CD4-positive, alpha-beta memory T cell (primary cell): ENCODE data around the gene TKTL1. TPM values are rescaled to one million over a fixed set of nuclear protein-coding genes. Genes with fewer than 3 reads are reported as not detected.

Source experiments
- CTCF ChIA-PET: fragments of 350-600 bp; sonication (Branson Sonifier 250); formaldehyde crosslinking; loops from one replicate; lab custom pipeline; 2021; ENCODE audit warnings: inconsistent platforms; ENCODE audit not compliant: partially characterized antibody; lab: Charles Lee
- POLR2A ChIA-PET: fragments of 350-600 bp; sonication (Branson Sonifier 250); formaldehyde crosslinking; loops from one replicate; lab custom pipeline; 2021; ENCODE audit not compliant: partially characterized antibody; lab: Charles Lee
- DNase-seq, 5 donors: peaks; one replicate each; pipeline versions ENCODE4 v3.0.0 to v3.0.0-alpha.2; 2020 to 2022; ENCODE audit warnings: mixed read lengths in 1 of 5
- H3K27ac ChIP-seq: one replicate; pipeline ENCODE4 v1.7.0; 2013; ENCODE audit warnings: low read depth, low read length
- H3K27me3 ChIP-seq: 2 replicates; pipeline ENCODE4 v1.7.0; 2013; ENCODE audit warnings: mild to moderate bottlenecking, low read length, moderate library complexity; ENCODE audit not compliant: insufficient read depth
- H3K36me3 ChIP-seq: 2 replicates; pipeline ENCODE4 v1.7.0; 2013; ENCODE audit warnings: mild to moderate bottlenecking, low read length, moderate library complexity; ENCODE audit not compliant: insufficient read depth
- H3K4me1 ChIP-seq: 2 replicates; pipeline ENCODE4 v1.7.0; 2013; ENCODE audit warnings: mild to moderate bottlenecking, low read length, moderate library complexity; ENCODE audit not compliant: insufficient read depth
- H3K4me3 ChIP-seq, 2 donors: one replicate each; pipeline ENCODE4 v1.7.0; 2013; ENCODE audit warnings: low read length in 2 of 2, mild to moderate bottlenecking in 1 of 2
- H3K9me3 ChIP-seq, 2 donors: one replicate each; pipeline ENCODE4 v1.7.0; 2013; ENCODE audit warnings: low read length in 2 of 2, control low read depth in 1 of 2; ENCODE audit not compliant: control insufficient read depth in 1 of 2
- H3K27ac Mint-ChIP-seq, 7 donors: one replicate each; pipeline ENCODE4 v1.8.0; 2020 to 2021; ENCODE audit warnings: mixed read lengths in 7 of 7, mild to moderate bottlenecking in 6 of 7, inconsistent platforms in 3 of 7, moderate library complexity in 3 of 7
- H3K27me3 Mint-ChIP-seq, 2 donors: one replicate each; pipeline ENCODE4 v1.8.0; 2020 to 2021; ENCODE audit warnings: mixed read lengths in 2 of 2
- H3K36me3 Mint-ChIP-seq, 2 donors: one replicate each; pipeline ENCODE4 v1.8.0; 2020 to 2021; ENCODE audit warnings: mixed read lengths in 2 of 2, inconsistent platforms in 1 of 2, mild to moderate bottlenecking in 1 of 2
- H3K4me1 Mint-ChIP-seq, 4 donors: one replicate each; pipeline ENCODE4 v1.8.0; 2020 to 2021; ENCODE audit warnings: mixed read lengths in 4 of 4, mild to moderate bottlenecking in 1 of 4
- H3K4me3 Mint-ChIP-seq, 8 donors: one replicate each; pipeline ENCODE4 v1.8.0; 2020 to 2021; ENCODE audit warnings: mixed read lengths in 8 of 8, mild to moderate bottlenecking in 7 of 8, moderate library complexity in 6 of 8, inconsistent platforms in 3 of 8
- H3K9me3 Mint-ChIP-seq, 8 donors: one replicate each; pipeline ENCODE4 v1.8.0; 2020 to 2021; ENCODE audit warnings: mixed read lengths in 8 of 8, mild to moderate bottlenecking in 5 of 8, inconsistent platforms in 3 of 8, moderate library complexity in 1 of 8
- intact Hi-C: fragments of 100-400 bp; cut with micrococcal nuclease; formaldehyde crosslinking; loops from one replicate; pipeline ENCODE4 v1.15.1; 2023
- polyA plus RNA-seq, 2 donors: library from polyadenylated mRNA; unstranded; fragments of 300-500 nt; fragmentation: Illumina TruSeq; gene quantifications; one replicate each; pipeline ENCODE4 v1.2.3, GENCODE V29; 2021
- total RNA-seq, 2 experiments: library from RNA; stranded (reverse); gene quantifications; one replicate each; pipeline ENCODE4 v1.2.3, GENCODE V29; 2021

TKTL1 gene
- total and polyA plus RNA-seq, 4 experiments from 2014 or later: 0.32 to 44.1 (median 10.6) TPM

GRCh38 chrX:154365997-154366665 lies 70.5 kb downstream of the TKTL1 start:
- intact Hi-C loops: no loop called here
- Histone ChIP-seq H3K9me3 (no peaks in the 10 kb centered on the region), H3K36me3 (peaks cover 64% of the 10 kb centered on the region), H3K4me1 (peaks cover 64% of the 10 kb centered on the region), H3K4me3 (no peak overlapping the region), H3K27me3 (no peaks in the 10 kb centered on the region), H3K27ac (peak overlapping the region; percentile 92)
- H3K9me3 Mint-ChIP-seq: no peaks in the 10 kb centered on the region
- H3K4me3 Mint-ChIP-seq: no peak overlapping the region
- CTCF ChIA-PET: interaction anchor here (0.7 to 1.4 kb wide), 2 partner anchors 9 to 33 kb away, joined by 3 read pairs; no protein-coding TSS in a partner anchor
- peaks cover 14 to 44% of the 10 kb centered on the region in 2 donors for H3K36me3 Mint-ChIP-seq
- H3K4me1 Mint-ChIP-seq: peaks cover 1 to 47% (median 18%) of the 10 kb centered on the region in 4 donors
- no peak for DNase-seq
- H3K27me3 Mint-ChIP-seq: no peaks in the 10 kb centered on the region
- H3K27ac Mint-ChIP-seq: peak overlapping the region in 6 of 7 donors; percentile 31 to 86 (median 54)
- POLR2A ChIA-PET: interaction anchor here (6.8 to 10.9 kb wide), 2 partner anchors 13 to 32 kb away, joined by 69 to 245 read pairs; partner anchors contain the start of gene RPL10

- H3K36me3 ChIP-seq: peaks cover 58% of the 10 kb centered on the region
- peak overlapping the region; percentile 9 to 86 (median 38) for H3K27ac Mint-ChIP-seq
- H3K4me3 ChIP-seq: no peak overlapping the region
- no peaks in the 10 kb centered on the region for H3K27me3 ChIP-seq
- peak overlapping the region; percentile 92 for H3K27ac ChIP-seq
- no peaks in the 10 kb centered on the region for H3K9me3 ChIP-seq
- DNase-seq: no peak
- H3K27me3 Mint-ChIP-seq: no peaks in the 10 kb centered on the region
- H3K4me1 ChIP-seq: peaks cover 59% of the 10 kb centered on the region
- H3K4me1 Mint-ChIP-seq: peaks cover 1 to 41% (median 16%) of the 10 kb centered on the region in 4 donors
- peak overlapping the region in 1 of 8 donors; percentile 36 for H3K4me3 Mint-ChIP-seq
- peaks cover 14 to 40% of the 10 kb centered on the region in 2 donors for H3K36me3 Mint-ChIP-seq
- ChIA-PET POLR2A (interaction anchor here (3.3 to 10.9 kb wide), 3 partner anchors 12 to 32 kb away, joined by 36 to 245 read pairs (median 69); partner anchors contain the start of genes EMD and RPL10), CTCF (interaction anchor here (1.4 kb wide), 1 partner anchor 9 kb away, joined by 3 read pairs; no protein-coding TSS in a partner anchor)
- intact Hi-C loops: no loop called here
- no peaks in the 10 kb centered on the region for H3K9me3 Mint-ChIP-seq
These were observed 71.1 kb downstream of the TKTL1 start for GRCh38 chrX:154366666-154367055.

GRCh38 chrX:154367474-154368308 lies 72.1 kb downstream of the TKTL1 start:
- H3K27ac Mint-ChIP-seq: peak overlapping the region; percentile 90 to 98 (median 95)
- Histone ChIP-seq H3K27me3 (no peaks in the 10 kb centered on the region), H3K36me3 (peaks cover 48% of the 10 kb centered on the region), H3K4me3 (peak overlapping the region in 1 of 2 donors; percentile 59), H3K27ac (peak overlapping the region; percentile 92), H3K9me3 (no peaks in the 10 kb centered on the region), H3K4me1 (peaks cover 57% of the 10 kb centered on the region)
- ChIA-PET CTCF (no interaction called here), POLR2A (interaction anchor here (1.0 to 10.9 kb wide), 8 partner anchors 11 to 442 kb away, joined by 3 to 245 read pairs (median 13); partner anchors contain the start of genes EMD and RPL10)
- H3K27me3 Mint-ChIP-seq: no peaks in the 10 kb centered on the region
- DNase-seq: no peak
- no peaks in the 10 kb centered on the region for H3K9me3 Mint-ChIP-seq
- peak overlapping the region; percentile 84 to 96 (median 92) for H3K4me3 Mint-ChIP-seq
- H3K4me1 Mint-ChIP-seq: peaks cover 1 to 44% (median 19%) of the 10 kb centered on the region in 4 donors
- H3K36me3 Mint-ChIP-seq: peaks cover 13 to 38% of the 10 kb centered on the region in 2 donors
- intact Hi-C loops: no loop called here

GRCh38 chrX:154368630-154369448 lies 73.2 kb downstream of the TKTL1 start:
- Mint-ChIP-seq H3K9me3 (no peaks in the 10 kb centered on the region), H3K4me3 (peak overlapping the region; percentile 84 to 96 (median 92)), H3K36me3 (peaks cover 11 to 33% of the 10 kb centered on the region in 2 donors), H3K27me3 (no peaks in the 10 kb centered on the region), H3K4me1 (peaks cover 4 to 45% (median 25%) of the 10 kb centered on the region in 4 donors), H3K27ac (peak overlapping the region; percentile 90 to 98 (median 95))
- Histone ChIP-seq H3K4me3 (peak overlapping the region; percentile 17 to 59), H3K36me3 (peaks cover 42% of the 10 kb centered on the region), H3K27ac (peak overlapping the region; percentile 92), H3K4me1 (peaks cover 65% of the 10 kb centered on the region), H3K9me3 (no peaks in the 10 kb centered on the region), H3K27me3 (no peaks in the 10 kb centered on the region)
- ChIA-PET CTCF (interaction anchor here (1.0 kb wide), 1 partner anchor 15 kb away, joined by 3 read pairs; no protein-coding TSS in a partner anchor), POLR2A (interaction anchor here (1.0 to 10.9 kb wide), 13 partner anchors 8 to 443 kb away, joined by 3 to 245 read pairs (median 7); partner anchors contain the start of genes EMD, HCFC1, RPL10 and UBL4A)
- intact Hi-C loops: no loop called here
- DNase-seq: peak; percentile 92 to 97 (median 95)

- Mint-ChIP-seq H3K9me3 (no peaks in the 10 kb centered on the region), H3K27me3 (no peaks in the 10 kb centered on the region), H3K27ac (peak overlapping the region; percentile 95 to 98 (median 97)), H3K4me3 (peak overlapping the region; percentile 91 to 96 (median 94)), H3K4me1 (peaks cover 4 to 43% (median 25%) of the 10 kb centered on the region in 4 donors), H3K36me3 (peaks cover 9 to 32% of the 10 kb centered on the region in 2 donors)
- POLR2A ChIA-PET: interaction anchor here (1.0 to 10.9 kb wide), 10 partner anchors 9 to 442 kb away, joined by 3 to 245 read pairs (median 10); partner anchors contain the start of genes EMD, HCFC1, RPL10 and UBL4A
- CTCF ChIA-PET: interaction anchor here (1.0 to 2.1 kb wide), 2 partner anchors 10 to 16 kb away, joined by 3 to 5 read pairs; partner anchors contain the start of gene EMD
- DNase-seq: peak; percentile 71 to 84 (median 75)
- no peaks in the 10 kb centered on the region for H3K9me3 ChIP-seq
- H3K4me1 ChIP-seq: peaks cover 61% of the 10 kb centered on the region
- H3K27ac ChIP-seq: peak overlapping the region; percentile 92
- intact Hi-C loops: loop anchor here (10.0 kb wide), 2 partner anchors 275 to 395 kb away; partner anchors contain the start of genes HCFC1, MECP2 and TMEM187
- H3K36me3 ChIP-seq: peaks cover 34% of the 10 kb centered on the region
- H3K27me3 ChIP-seq: no peaks in the 10 kb centered on the region
- peak overlapping the region; percentile 59 to 69 for H3K4me3 ChIP-seq
These were observed 74.1 kb downstream of the TKTL1 start for GRCh38 chrX:154369449-154370299.
